HG03135 (cell line): ENCODE data around the gene KCTD10.

Source experiments
- ATAC-seq: cut with Tn5 transposase; IDR thresholded peaks from one replicate; pipeline ENCODE4 v1.9.1; 2021; ENCODE audit warnings: mild to moderate bottlenecking, moderate library complexity; ENCODE audit not compliant: unreplicated experiment

KCTD10 gene

GRCh38 chr12:109477185-109477962 lies at the start of gene KCTD10, which contains the start of gene UBE3B:
KCTD10 (minus strand) TSS chr12:109477300; CDS start chr12:109477262, 38 bp downstream.
UBE3B (plus strand) TSS chr12:109477634; CDS start chr12:109483552, 5,918 bp downstream.
- peak; percentile 89 for ATAC-seq

- no peak for ATAC-seq
Measured at GRCh38 chr12:109525279-109525585, 48.1 kb upstream of the KCTD10 start.

- no peak for ATAC-seq
Measured at GRCh38 chr12:109524466-109525278, 47.6 kb upstream of the KCTD10 start.

GRCh38 chr12:109523504-109523903 lies 46.4 kb upstream of the KCTD10 start:
- ATAC-seq: no peak

GRCh38 chr12:109523071-109523470 lies 46.0 kb upstream of the KCTD10 start:
- no peak for ATAC-seq

GRCh38 chr12:109521831-109522230 lies 44.7 kb upstream of the KCTD10 start:
- no peak for ATAC-seq

GRCh38 chr12:109519787-109520186 lies 42.7 kb upstream of the KCTD10 start:
- no peak for ATAC-seq

- ATAC-seq: no peak
Measured at GRCh38 chr12:109518820-109519665, 41.9 kb upstream of the KCTD10 start.

- ATAC-seq: no peak
Measured at GRCh38 chr12:109517619-109518018, 40.5 kb upstream of the KCTD10 start.

GRCh38 chr12:109513977-109514376 lies 36.9 kb upstream of the KCTD10 start:
- no peak for ATAC-seq

- no peak for ATAC-seq
Measured at GRCh38 chr12:109513051-109513450, 36.0 kb upstream of the KCTD10 start.

- ATAC-seq: no peak
Measured at GRCh38 chr12:109512608-109513007, 35.5 kb upstream of the KCTD10 start.

- ATAC-seq: no peak
Measured at GRCh38 chr12:109510196-109510595, 33.1 kb upstream of the KCTD10 start.

GRCh38 chr12:109504068-109504467 lies 27.0 kb upstream of the KCTD10 start:
- no peak for ATAC-seq

- ATAC-seq: no peak
Measured at GRCh38 chr12:109503611-109504010, 26.5 kb upstream of the KCTD10 start.

- ATAC-seq: no peak
Measured at GRCh38 chr12:109502332-109502731, 25.2 kb upstream of the KCTD10 start.

GRCh38 chr12:109501299-109501698 lies 24.2 kb upstream of the KCTD10 start:
- no peak for ATAC-seq

GRCh38 chr12:109500406-109501185 lies 23.5 kb upstream of the KCTD10 start:
- ATAC-seq: no peak

GRCh38 chr12:109497675-109498074 lies 20.6 kb upstream of the KCTD10 start:
- no peak for ATAC-seq

GRCh38 chr12:109496306-109496705 lies 19.2 kb upstream of the KCTD10 start:
- ATAC-seq: no peak
